ENCODE results near the gene UBL7.

GRCh38 chr15:74406992-74407705 lies 53.8 kb downstream of the UBL7 start:
- TF ChIP-seq CTCF (conservative IDR thresholded peaks at IDR 0.05), result no peak
- no peak for TF ChIP-seq ZFX (IDR thresholded peaks at IDR 0.05)
